HTERT RPE-1 (cell line): ENCODE measurements around the gene LRP1-AS.
"Not testable (repeated sequence)": the region's sequence is repeated elsewhere in the genome, so short reads cannot be mapped to it uniquely, and the experiment has no call there.

ENCODE experiments used
- in situ Hi-C: fragments of 300-500 bp; cut with MboI; formaldehyde crosslinking; loops from 4 replicates; pipeline ENCODE4 v1.14.3; 2020; ENCODE audit warnings: low sequenced_read_pairs

Gene LRP1-AS

GRCh38 chr12:57123813-57124212, 23.6 kb downstream of the LRP1-AS start:
- in situ Hi-C loops, result no loop called here

- in situ Hi-C loops, result not testable (repeated sequence)
Observed at GRCh38 chr12:57120718-57121117, 26.7 kb downstream of the LRP1-AS start.

- in situ Hi-C loops, result no loop called here
Observed at GRCh38 chr12:57119294-57120085, 27.9 kb downstream of the LRP1-AS start.

- in situ Hi-C loops, result no loop called here
Observed at GRCh38 chr12:57118711-57119271, 28.6 kb downstream of the LRP1-AS start.

- in situ Hi-C loops, result no loop called here
Observed at GRCh38 chr12:57116580-57117281, 30.7 kb downstream of the LRP1-AS start.

GRCh38 chr12:57112492-57113294, 34.7 kb downstream of the LRP1-AS start:
- in situ Hi-C loops, result no loop called here

- in situ Hi-C loops, result no loop called here
Observed at GRCh38 chr12:57111031-57111734, 36.2 kb downstream of the LRP1-AS start, which contains the start of gene STAT6. Gene STAT6, minus strand, starts transcription at chr12:57111362. Its CDS starts 3,084 bp downstream, at chr12:57108278.

- in situ Hi-C loops, result no loop called here
Observed at GRCh38 chr12:57110104-57111030, 37.1 kb downstream of the LRP1-AS start.

GRCh38 chr12:57109207-57110103, 38.0 kb downstream of the LRP1-AS start:
- in situ Hi-C loops, result no loop called here

- in situ Hi-C loops, result no loop called here
Observed at GRCh38 chr12:57107456-57108155, 39.8 kb downstream of the LRP1-AS start.

- in situ Hi-C loops, result no loop called here
Observed at GRCh38 chr12:57106021-57106708, 41.3 kb downstream of the LRP1-AS start.

GRCh38 chr12:57105011-57105753, 42.2 kb downstream of the LRP1-AS start:
- in situ Hi-C loops, result no loop called here

- in situ Hi-C loops, result no loop called here
Observed at GRCh38 chr12:57104292-57104910, 43.0 kb downstream of the LRP1-AS start.

GRCh38 chr12:57103856-57104255, 43.6 kb downstream of the LRP1-AS start:
- in situ Hi-C loops, result no loop called here

- in situ Hi-C loops, result no loop called here
Observed at GRCh38 chr12:57101892-57102695, 45.3 kb downstream of the LRP1-AS start.
